GM11168 (cell line): ENCODE data around the gene KCNA10.

Source experiments
- in situ Hi-C: fragments of 300-500 bp; cut with MboI; formaldehyde crosslinking; loops from one replicate; pipeline ENCODE4 v1.12.0; 2022; ENCODE audit warnings: low sequenced_read_pairs; ENCODE audit not compliant: unreplicated experiment

The KCNA10 gene

DNA sequence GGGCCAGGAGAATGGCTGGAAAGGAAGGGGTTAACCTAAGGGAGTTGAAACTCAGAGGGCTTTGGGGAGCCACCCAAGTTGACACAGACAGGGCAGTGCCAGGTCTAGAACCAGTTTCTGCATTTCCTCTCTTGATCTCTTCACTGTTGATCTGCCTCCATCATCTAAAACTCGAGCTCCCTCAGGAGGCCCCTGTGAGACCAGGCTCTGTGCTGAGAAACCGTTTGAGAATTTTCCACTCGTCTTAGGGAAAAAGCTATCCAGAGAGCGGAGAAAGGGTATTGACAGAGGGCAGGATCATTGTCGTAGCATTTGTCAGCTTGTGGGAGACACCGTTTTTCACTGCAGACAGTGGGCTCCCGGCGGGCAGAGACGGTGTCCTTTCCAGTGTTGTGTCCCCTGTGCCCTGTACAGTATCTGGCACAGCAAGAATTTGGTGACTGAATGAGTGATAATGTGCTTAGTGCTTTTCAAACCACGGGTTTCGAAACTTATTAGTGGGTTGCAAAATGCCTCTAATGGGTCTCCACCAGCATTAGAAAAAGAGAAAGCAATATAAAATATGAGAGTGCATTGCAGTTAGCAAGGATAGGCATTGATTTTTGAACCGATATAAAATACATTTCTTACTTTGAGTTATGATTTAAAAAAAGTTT lies 36.9 kb downstream of the KCNA10 start:
- in situ Hi-C loops = no loop called here

DNA sequence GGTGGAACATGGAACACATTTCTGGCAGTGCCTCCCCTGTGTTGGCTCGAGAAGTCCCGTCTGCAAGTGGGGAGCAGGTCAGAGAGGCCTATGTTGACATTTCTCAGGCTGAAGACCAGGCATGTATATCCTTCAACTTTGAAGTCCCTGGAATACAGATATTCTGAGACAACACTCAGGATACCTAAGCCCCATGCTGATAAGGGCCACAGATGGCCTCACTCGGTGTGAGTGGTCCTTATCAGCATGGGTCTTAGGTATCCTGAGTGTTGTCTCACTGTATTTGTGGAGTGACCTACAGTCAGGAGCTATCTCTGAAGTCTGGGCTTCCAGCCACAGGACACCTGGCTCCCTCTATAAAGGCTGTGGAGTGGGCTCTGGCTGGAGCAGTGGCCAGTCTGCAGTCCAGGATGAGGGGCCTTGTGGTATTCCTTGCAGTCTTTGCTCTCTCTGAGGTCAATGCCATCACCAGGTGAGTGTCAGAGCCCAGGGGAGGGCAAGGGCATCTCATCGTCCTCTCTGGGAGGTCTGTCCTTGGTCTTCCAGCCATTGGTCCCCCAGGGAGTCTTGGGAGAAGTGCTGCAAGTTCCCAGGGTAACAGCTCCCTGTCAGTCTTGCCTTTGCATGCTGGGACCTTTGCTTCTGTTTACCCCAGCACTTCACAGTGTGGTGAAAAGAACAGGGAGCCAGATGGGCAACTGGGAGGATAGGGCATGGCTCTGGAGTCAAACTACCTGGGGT lies 38.4 kb downstream of the KCNA10 start:
- in situ Hi-C loops = no loop called here

DNA sequence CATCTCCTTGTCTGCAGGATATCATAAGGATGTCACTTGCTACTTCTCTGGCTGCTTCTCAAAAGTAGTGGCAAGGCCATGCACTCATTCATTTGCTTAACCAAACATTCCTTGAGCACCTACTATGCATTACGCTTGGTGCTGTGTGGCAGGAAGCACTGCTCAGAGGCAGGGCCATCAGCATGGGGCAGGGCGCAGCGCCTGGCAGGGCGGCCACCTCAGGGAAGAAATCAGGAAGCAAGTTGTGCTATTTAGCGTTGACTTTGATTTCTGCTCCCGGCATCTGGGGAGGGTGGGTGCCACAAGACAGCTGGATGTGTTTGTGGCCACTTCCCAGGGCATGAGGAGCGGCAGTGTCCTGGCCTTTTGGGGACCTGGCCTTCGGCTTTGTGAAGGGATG lies 40.1 kb downstream of the KCNA10 start:
- in situ Hi-C loops = no loop called here

DNA sequence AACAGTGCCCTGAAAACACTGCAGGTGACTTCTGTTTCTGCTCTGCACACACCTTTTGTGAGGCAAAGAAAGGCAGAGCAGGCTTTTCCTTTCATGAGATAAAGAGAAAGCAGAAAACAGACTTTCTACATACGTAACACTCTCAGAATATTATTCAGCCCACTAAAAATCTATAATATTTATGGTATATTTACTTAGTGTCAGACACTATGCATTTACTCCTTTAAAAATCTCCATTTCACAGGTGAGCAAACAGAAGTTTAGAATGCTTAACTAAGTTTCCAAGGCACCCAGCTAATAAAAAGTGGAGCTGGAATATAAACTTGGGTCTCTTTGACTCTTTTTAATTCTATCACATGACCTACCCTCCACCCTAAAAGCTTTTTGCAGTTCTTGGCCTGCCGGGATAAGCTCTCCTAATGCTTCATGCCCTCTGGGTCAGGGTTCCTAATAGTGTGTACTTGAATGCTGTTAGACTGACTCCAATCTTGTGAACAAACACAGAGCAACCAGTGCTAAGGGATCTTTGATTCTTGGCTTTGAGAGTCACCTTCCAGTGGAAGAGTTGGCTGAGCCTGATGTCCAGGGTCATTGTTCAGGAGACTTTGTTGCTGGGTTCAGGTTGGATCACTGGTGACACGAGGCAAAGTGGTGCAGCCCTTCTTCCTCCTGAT lies 40.9 kb downstream of the KCNA10 start:
- in situ Hi-C loops = no loop called here

DNA sequence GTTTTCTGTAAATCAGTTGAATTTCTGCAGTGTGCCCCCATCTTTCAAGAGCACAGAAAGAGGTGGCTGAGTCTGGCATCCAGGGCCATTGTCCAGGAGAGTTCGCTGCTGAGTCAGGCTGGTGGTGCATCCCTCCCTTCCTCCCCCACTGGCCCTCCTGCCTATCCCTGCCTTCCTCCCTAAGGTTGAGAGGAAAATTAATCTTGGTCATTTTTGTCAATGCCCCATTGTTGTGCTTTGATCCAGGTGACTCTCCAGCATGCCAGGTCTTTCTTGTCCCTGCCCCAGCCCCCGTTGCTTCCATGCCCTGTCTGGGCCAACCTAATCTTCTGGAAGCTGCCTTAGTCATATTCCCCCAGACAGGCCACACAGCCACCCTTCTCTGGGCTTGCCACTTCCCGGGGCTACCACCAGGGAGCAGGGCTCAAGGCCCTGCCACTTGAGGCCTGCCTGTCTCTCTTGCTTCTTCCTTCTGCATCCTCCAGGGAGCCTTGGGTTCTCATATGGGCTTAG lies 41.5 kb downstream of the KCNA10 start:
- in situ Hi-C loops = no loop called here

DNA sequence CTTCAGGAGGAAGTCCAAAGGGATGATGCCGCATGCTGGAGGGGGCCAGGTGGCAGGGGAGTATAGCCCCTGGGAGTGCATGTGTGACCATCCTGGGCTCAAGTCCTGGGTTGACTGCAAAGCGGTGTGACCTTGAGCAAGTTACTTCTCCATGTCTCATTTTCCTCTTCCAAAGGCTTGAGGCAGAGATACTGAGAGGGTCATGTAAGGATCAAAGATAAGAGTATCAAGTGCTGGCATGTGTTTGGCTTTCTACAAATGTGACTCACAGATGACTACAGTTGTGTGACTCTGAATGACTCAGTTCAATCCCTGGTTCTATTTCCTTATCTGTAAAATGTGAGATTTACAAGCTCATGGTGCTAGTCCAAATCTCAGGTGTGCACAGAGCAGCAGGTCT lies 41.9 kb downstream of the KCNA10 start:
- in situ Hi-C loops = no loop called here

DNA sequence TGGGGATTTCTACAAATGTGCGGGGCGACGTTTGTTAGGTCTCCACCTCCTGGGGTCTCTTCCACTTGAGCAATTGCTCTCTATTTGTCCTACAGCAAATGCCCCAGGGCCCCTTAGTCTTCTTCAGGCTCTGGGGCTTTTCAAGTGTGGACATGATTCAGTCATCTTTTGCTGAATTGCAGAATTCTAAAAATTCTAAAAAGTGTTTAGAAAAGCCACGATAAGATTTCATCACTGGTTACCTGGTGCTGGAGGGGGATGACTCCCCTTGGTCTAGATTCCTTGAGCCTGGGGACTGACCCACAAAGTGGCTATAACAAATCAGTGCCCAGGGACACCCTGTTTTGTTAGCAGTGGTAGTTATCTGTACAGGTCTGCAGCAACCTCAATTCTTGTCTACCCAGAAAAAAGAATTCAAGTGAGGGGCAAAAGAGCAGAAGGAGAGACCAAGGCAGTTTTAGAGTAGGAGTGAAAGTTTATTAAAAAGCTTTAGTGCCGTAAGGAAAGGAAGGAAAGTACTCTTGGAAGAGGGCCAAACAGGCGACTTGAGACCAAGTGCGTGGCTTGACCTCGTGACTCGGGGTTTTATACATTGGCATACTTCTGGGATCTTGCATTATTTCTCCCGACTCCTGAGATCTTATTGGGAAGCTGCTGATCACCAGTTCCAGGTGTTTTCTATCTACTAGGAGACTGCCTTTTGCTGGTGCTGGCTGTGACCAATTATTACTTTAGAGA lies 42.8 kb downstream of the KCNA10 start:
- in situ Hi-C loops = no loop called here

DNA sequence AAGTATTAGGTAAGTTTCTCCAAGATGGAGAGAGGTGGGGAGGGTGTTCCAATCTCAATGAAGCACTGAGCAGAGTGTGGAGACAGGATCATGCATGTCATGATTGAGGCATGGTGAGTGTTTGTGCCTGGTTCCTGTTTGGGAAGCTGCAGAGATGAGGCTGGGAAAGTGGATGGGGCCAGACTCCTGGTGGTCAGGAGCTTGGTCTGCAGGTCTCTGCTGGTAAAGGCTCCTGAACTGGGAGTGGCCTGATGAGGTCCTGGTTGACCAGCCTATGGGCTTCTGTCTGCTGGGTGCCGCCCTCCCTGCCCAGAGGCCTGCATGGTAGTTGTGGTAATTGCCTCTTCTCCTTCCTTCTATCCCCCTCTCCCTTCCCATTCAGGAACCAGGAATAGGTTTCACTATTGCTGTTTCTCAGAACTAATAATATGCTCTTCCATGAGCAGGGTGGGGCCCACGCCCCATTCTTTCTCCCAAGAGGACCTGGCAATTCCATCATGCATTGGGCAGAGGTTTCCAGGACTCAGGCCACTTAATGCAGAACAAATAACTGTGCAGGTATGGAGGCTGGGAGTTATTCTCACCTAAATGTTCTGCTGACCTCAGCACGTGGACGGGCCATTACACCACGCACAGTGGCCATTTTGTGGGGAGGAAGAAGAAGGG lies 43.5 kb downstream of the KCNA10 start:
- in situ Hi-C loops = no loop called here

DNA sequence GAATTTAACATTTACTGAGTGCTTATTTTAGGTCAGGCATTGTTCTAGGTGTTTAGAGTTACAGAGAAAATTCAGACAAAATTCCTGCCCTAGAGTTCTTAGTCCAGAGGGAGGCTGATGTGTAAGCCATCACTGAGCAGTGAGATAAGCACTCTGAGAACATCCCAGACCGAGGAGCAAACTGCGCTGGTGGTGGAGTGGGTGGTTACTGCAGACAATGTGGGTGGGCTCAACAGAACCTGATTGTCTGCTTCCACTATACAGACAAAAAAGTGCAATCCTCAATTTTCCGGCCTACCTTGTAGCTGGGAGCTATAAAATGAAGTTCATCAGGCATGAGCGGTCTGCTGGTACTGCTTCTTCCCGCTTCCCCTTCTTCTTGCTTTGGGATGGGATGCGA lies 44.5 kb downstream of the KCNA10 start:
- in situ Hi-C loops = no loop called here

DNA sequence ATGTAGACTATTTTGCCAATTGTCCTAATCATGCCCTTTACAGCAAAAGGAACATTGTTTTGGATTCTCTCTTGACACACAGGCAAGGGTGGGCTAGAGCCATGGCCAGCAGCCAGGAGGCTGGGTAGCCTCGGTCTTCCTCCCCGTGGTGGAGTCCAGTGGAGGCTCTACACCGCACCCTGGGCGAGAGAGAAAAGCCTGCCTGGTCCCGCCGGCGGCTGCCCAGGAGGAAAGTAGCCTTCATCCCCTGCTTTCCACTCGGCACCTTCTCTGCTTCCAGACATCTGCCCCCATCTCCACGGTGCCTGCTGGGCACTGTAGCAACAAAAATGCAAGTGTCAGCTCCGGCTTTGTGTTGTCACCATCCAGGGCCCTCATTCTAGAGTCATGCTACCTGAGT lies 46.4 kb downstream of the KCNA10 start:
- in situ Hi-C loops = no loop called here

DNA sequence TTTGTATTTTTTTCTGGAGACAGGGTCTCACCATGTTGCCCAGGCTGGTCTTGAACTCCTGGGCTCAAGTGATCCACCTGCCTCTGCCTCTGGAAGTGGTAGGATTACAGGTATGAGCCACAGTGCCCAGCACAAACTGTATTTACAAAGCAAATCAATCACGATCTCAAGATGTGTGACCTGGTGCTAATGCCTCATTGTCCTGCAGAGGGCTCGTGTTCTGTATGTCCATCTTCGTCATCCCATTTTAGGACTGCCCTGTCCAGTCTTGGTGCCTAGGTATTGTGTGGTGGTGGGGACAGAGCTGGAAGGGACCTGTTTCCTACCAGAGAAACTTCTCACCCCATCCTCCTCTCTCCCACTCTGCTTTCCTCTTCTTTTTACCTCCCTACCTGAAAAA lies 47.8 kb downstream of the KCNA10 start:
- in situ Hi-C loops = no loop called here
